ENCODE data around the gene ZNF444.

Gene ZNF444

DNA sequence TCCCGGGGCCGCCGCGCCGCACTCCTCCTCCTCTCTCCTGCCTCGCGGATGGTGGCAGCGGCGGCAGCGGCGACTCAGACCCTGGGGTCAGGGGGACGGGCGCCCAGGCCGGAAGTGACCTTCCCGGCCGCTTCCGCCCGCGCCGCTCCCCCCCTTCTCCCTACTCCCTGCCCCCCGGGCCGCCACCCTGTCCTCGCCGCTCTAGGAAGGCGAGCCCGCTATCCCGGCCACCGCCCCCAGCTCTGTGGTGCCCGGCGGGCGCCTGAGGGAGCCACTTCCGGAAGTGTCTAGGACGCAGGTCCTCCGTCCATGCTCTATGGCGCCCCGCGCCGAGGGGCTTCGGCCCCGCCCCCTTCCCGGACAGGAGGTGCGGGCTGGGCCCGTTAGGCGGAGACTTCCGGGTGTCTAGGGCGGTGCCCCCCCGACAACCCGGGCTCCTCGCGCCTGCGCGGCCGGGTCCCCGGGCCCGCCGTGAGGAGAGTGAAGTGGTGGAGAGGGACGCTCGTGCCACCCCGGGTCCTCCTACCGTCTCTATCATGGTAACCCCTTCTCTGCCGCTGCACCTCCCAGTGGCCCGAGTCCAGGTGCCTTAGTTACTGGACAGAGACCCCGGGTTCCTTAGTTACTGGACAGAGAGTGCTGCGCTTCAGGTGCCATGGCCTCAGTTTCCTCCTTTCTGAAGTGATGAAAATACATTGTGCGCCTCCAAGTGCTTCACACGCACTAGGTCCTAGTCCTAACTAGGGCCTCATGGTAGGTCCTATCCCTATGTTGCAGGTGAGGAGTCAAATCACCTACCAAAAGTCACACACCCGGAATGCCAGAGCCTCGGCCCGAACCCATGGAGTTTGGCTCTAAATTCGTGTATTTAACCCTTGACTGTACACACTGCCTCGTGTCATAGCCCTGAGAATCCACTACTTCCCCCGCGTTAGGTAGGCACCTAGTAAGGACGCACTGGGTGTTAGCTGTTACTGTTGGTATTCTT is 19.6 kb upstream of the ZNF444 start, which contains the start of gene ZNF787:
Gene ZNF787 (minus strand): TSS at position 116 of the 988 bp plus-strand sequence. CDS start 18,078 bp downstream, outside the sequence.
- DNase-seq (ENCODE audit: low read depth, low spot score), result peak; percentile 99

- DNase-seq (ENCODE audit: low read depth, low spot score), result no peak
Observed at GRCh38 chr19:56123266-56123891, 17.7 kb upstream of the ZNF444 start.

GRCh38 chr19:56124578-56124977 is 16.5 kb upstream of the ZNF444 start:
- DNase-seq (ENCODE audit: low read depth, low spot score), result no peak

DNA sequence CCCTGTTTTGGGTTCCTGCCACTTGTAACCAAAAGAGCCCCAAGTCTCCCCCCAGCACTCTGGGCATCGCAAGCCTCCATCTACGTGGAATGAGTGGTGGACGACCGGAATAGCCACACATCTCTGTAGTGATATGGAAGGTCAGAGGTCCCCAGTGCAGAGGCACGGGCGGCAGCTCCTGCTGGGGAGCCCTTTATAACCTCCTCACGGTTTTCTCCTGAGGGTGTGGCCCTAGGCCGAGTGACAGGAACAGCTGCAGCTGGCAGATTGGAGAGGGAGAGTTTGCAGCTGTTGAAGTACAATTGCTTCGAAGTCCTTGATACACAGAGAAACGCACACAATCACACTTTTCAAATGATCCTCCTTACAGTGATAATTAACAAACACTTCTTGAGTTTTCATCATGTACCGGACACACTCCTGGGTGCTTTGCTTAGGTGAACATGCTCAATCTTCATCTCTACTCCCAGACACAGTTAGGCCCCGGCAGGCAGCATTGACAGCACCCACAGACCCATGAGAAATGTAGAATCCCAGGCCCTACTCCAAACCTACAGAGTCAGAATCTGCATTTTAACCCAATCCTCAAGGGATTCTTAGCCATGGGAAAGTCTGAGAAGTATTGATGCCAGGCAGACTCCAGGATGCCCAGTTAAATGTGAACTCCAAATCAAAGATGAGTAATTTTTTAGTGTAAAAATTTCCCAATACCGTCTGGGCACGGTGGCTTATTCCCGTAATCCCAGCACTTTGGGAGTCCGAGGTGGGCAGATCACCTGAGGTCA is 15.1 kb upstream of the ZNF444 start:
- no peak for DNase-seq (ENCODE audit: low read depth, low spot score)

- no peak for DNase-seq (ENCODE audit: low read depth, low spot score)
Observed at GRCh38 chr19:56126983-56127780, 13.9 kb upstream of the ZNF444 start.

- DNase-seq (ENCODE audit: low read depth, low spot score), result no peak
Observed at GRCh38 chr19:56130006-56130405, 11.1 kb upstream of the ZNF444 start.

- DNase-seq (ENCODE audit: low read depth, low spot score), result no peak
Observed at GRCh38 chr19:56131651-56132050, 9.4 kb upstream of the ZNF444 start.

DNA sequence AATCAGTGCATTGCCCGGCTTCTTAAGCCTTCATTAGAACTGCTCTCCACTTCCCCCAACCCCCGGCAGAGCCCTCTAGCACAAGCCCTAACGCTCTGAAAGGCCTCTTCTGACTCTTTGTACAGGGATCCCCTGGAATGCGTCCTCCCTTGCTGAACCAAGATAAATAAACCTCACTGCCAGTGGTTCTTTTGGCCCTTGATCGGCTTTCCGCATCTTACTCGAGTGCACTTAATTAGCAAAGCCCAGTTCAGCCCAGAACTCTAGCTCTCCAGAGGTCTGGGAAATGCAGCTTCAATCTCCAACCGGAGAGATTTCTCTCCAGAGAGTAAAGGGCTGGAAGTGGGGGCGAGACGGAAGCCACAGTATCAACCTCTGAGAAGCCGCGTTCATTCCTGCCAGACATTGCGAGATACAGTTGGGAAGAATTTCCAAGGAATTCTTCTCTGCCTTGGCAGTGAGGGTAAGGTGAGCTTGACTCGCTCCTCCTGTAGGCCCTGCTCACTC is 8.7 kb upstream of the ZNF444 start:
- peak; percentile 47 for DNase-seq (ENCODE audit: low read depth, low spot score)

DNA sequence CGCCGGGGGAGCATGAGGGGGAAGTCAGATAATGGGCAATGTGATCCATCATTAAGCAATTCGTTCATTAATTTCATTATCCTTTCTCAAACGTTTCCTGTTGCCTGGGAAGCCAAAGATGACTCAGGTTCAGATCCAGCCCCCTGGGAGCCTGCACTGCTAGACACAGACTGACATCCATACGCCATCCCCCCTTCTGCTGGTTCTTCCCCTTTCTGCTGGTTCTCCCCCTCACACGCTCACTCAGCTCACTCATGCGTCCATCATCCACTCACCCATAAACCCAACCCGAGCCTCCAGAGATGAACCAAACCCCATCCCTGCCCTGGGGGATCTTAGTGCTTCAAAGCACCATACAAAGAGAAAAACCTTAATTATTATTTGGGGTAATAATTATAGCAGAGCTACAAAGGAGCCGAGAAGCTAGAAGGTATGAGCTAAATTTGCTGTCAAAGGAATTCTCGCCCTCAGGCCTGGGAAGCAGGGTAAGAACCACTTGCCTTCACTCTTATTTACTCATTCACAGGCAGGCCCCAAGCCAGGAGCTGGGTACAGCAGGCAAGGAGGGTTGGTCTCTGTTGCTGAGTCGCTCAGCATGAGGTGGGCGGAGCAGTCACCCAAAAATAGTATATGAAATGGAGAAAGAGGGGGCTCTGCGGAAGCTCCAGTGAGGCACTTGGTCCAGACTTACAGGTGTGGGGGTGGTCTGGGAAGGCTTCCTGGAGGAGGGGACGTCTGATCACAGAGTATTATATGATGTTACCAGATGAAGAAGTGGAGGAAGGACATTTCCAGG is 7.0 kb upstream of the ZNF444 start:
- DNase-seq (ENCODE audit: low read depth, low spot score), result peak; percentile 86

GRCh38 chr19:56134654-56134921 is 6.5 kb upstream of the ZNF444 start:
- no peak for DNase-seq (ENCODE audit: low read depth, low spot score)

- peak; percentile 47 for DNase-seq (ENCODE audit: low read depth, low spot score)
Observed at GRCh38 chr19:56136362-56136761, 4.7 kb upstream of the ZNF444 start.

DNA sequence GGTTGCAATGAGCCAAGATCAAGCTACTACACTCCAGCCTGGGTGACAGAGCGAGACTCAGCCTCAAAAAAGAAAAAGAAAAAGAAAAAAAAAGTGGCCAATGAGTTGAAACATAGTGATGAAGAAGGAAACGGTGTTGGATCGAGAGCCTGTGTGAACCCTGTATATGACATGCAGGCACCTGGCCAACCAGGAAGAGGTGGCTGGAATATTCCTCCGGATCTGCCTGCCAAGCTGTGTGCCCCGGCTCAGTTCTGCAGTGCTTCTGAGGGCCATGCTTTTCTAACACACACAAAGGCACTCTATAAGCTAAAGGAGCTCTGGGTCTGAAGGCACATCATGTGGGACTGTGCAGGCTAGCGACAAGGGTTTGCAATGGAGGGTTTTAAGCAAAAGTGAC is 3.7 kb upstream of the ZNF444 start:
- no peak for DNase-seq (ENCODE audit: low read depth, low spot score)

DNA sequence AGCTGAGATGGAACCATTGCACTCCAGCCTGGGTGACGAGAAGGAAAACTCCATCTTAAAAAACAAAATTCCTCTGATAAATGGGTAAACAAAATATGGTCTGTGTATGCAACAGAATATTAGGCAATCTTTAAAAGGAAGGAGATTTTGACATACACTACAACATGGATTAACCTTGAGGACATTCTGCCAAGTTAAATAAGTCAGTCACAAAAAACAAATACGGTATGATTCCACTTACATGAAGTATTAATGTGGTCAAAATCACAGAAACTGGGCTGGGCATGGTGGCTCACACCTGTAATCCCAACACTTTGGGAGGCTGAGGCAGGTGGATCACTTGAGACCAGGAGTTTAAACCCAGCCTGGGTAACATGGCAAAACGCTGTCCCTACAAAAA is 3.0 kb upstream of the ZNF444 start:
- DNase-seq (ENCODE audit: low read depth, low spot score), result no peak

DNA sequence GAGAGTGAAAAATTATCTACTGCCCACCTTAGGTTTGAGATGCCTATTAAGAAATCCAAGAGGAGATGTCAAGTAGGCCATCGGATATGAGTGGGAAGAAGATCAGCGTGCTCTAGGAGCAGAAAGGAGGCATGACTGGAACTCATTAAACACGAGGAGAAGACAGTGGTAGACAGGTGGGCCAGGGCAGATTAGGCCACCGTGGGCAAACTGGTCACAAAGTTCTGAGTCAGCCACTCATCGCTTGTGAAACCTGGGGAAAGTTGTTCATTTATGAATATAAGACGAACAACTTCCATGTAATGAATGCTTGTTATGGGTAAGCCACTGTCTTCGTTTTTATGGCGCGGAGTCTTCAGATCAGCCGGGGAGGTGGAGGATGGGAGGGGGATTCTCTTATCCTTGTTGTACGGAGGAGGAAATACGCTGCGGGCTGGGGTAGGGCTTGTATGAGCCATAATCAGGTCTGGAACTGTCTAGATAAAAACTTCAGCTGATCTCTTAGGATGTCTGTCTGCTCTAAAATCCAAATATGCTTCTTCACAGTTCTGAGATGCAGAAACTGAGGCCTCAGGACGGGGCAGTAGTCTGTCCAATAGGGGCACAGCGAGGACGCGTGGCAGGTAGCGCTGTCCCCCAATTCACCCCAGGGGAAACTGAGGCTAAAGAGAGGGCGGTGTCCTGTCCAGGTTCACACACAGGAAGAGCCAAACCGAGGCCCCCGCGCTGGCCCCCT is 1.1 kb upstream of the ZNF444 start:
- no peak for DNase-seq (ENCODE audit: low read depth, low spot score)

GRCh38 chr19:56141417-56141993 is 418 bp downstream of the ZNF444 start:
- DNase-seq (ENCODE audit: low read depth, low spot score), result no peak

GRCh38 chr19:56142087-56142787 is 1.1 kb downstream of the ZNF444 start:
- peak; percentile 72 for DNase-seq (ENCODE audit: low read depth, low spot score)

- DNase-seq (ENCODE audit: low read depth, low spot score), result no peak
Observed at GRCh38 chr19:56142897-56143434, 1.9 kb downstream of the ZNF444 start.

DNA sequence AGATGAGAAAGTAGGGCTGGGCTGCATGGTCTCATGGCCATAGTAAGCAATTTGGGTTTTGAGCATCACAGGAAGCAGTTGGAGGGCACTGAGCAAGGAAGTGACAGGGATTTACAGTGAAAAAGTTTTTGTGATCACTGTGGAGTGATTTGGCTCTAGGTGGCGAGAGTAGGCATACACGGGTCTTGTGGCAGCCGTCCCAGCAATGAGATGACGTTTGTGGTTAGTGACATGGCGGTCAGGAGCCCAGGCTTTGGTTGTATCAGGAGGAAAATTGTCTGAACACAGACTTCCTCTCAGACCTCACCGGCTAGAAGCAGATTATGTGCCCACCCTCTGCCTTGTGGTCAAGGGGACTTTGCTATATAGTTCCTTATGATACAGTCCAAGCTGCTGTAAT is 3.3 kb downstream of the ZNF444 start:
- DNase-seq (ENCODE audit: low read depth, low spot score), result no peak

Data from ELF-1 (cell line).